Peyer's patch (tissue), 4 donors: Measurements from ENCODE around the gene CD40. TPM values are rescaled to one million over a fixed set of nuclear protein-coding genes. Genes with fewer than 3 reads are reported as not detected.

Source experiments
- DNase-seq, 3 donors: peaks; one replicate each; pipeline ENCODE4 v3.0.0-alpha.2; 2017 to 2019
- H3K27ac ChIP-seq, 4 donors: fragments of 200-600 bp; sonication (generic); one replicate each; pipeline ENCODE4 v1.5.1; 2016 to 2019
- H3K27me3 ChIP-seq, 2 donors: fragments of 200-600 bp; sonication (generic); one replicate each; pipeline ENCODE4 v1.5.1; 2019
- H3K36me3 ChIP-seq, 3 donors: fragments of 200-600 bp; sonication (generic); one replicate each; pipeline ENCODE4 v1.5.1; 2016 to 2019
- H3K4me1 ChIP-seq, 4 donors: fragments of 200-600 bp; sonication (generic); one replicate each; pipeline ENCODE4 v1.5.1; 2016 to 2019
- H3K4me3 ChIP-seq, 4 donors: fragments of 200-600 bp; sonication (generic); 1 replicate in 3 of 4; 2 replicates in 1 of 4; pipeline ENCODE4 v1.5.1; 2016 to 2019; ENCODE audit warnings: mild to moderate bottlenecking in 1 of 4
- H3K9me3 ChIP-seq, 4 donors: fragments of 200-600 bp; sonication (generic); one replicate each; pipeline ENCODE4 v1.5.1; 2016 to 2019; ENCODE audit warnings: mild to moderate bottlenecking in 1 of 4
- POLR2A ChIP-seq, 2 donors: fragments of 450-650 bp; IDR thresholded peaks; one replicate each; pipeline ENCODE4 v1.5.1; 2017; ENCODE audit warnings: antibody characterized with exemption in 2 of 2, mild to moderate bottlenecking in 2 of 2, moderate library complexity in 2 of 2
- total RNA-seq, 4 donors: library from RNA; depleted of rRNA; stranded (reverse); fragments of >200 nt; gene quantifications; one replicate each; pipeline ENCODE4 v1.1.0, GENCODE V29; 2016
- TF ChIP-seq, protein P1 (sequence below), 6 experiments: fragments of 450-650 bp in 4 of 6; fragments of 200-600 bp in 2 of 6; sonication (generic) in 1 of 6; IDR thresholded peaks; one replicate each; pipeline ENCODE4 v1.5.1; 2017 to 2019; ENCODE audit warnings: antibody characterized with exemption in 6 of 6, mild to moderate bottlenecking in 3 of 6, moderate library complexity in 1 of 6

The CD40 gene
- total RNA-seq, 4 donors from 2014 or later, result 1.6 to 17.6 (median 9.3) TPM

DNA sequence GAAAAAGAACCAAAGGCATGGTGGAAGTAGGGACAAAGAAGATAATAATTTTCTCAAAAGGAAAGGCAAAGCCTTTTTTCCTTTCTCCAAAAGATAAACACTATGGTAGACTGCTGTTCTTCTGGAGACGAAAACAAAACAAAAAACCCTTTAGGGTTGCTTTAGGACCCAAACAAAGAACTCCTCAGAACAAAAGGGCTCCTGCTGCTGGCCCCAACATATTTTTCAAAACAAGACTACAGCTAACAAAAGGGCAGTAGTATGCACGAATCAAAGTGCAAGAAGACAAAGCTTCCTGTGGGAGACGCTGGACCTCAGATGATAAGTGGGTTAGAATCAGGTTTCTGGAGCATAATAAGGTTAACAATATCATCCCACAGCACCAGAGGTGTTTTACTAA is 44.1 kb upstream of the CD40 start:
- H3K36me3 ChIP-seq, result peaks cover 0 to 57% (median 2%) of the 10 kb centered on the region in 3 donors
- no peaks in the 10 kb centered on the region for H3K9me3 ChIP-seq
- no peak overlapping the region for H3K4me3 ChIP-seq
- TF ChIP-seq, protein P1, sequence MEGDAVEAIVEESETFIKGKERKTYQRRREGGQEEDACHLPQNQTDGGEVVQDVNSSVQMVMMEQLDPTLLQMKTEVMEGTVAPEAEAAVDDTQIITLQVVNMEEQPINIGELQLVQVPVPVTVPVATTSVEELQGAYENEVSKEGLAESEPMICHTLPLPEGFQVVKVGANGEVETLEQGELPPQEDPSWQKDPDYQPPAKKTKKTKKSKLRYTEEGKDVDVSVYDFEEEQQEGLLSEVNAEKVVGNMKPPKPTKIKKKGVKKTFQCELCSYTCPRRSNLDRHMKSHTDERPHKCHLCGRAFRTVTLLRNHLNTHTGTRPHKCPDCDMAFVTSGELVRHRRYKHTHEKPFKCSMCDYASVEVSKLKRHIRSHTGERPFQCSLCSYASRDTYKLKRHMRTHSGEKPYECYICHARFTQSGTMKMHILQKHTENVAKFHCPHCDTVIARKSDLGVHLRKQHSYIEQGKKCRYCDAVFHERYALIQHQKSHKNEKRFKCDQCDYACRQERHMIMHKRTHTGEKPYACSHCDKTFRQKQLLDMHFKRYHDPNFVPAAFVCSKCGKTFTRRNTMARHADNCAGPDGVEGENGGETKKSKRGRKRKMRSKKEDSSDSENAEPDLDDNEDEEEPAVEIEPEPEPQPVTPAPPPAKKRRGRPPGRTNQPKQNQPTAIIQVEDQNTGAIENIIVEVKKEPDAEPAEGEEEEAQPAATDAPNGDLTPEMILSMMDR (IDR thresholded peaks at IDR 0.05), result no peak
- TF ChIP-seq POLR2A (IDR thresholded peaks at IDR 0.05), result no peak
- H3K27me3 ChIP-seq, result no peaks in the 10 kb centered on the region
- H3K4me1 ChIP-seq, result no peaks in the 10 kb centered on the region
- no peak for DNase-seq
- no peak overlapping the region for H3K27ac ChIP-seq

DNA sequence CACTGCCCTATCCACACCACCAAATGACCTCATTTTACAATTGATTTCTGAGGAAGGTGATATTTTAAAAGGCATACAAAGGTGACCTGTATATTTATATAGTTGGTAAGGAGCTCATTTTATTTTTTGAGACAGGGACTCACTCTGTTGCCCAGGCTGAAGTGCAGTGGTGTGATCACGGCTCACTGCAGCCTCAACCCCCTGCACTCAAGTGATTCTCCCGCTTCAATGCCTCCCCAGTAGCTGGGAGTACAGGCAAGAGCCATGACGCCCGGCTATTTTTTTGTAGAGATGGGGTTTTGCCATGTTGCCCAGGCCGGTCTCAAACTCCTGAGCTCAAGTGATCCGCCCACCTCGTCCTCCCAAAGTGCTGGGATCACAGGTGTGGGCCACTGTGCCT is 41.3 kb upstream of the CD40 start:
- Histone ChIP-seq H3K27me3 (no peaks in the 10 kb centered on the region), H3K4me3 (no peak overlapping the region), H3K4me1 (no peaks in the 10 kb centered on the region), H3K36me3 (peaks cover 0 to 48% (median 0%) of the 10 kb centered on the region in 3 donors), H3K9me3 (no peaks in the 10 kb centered on the region), H3K27ac (no peak overlapping the region)
- DNase-seq, result no peak
- TF ChIP-seq POLR2A (IDR thresholded peaks at IDR 0.05), result no peak
- TF ChIP-seq, protein P1 (IDR thresholded peaks at IDR 0.05), result no peak

DNA sequence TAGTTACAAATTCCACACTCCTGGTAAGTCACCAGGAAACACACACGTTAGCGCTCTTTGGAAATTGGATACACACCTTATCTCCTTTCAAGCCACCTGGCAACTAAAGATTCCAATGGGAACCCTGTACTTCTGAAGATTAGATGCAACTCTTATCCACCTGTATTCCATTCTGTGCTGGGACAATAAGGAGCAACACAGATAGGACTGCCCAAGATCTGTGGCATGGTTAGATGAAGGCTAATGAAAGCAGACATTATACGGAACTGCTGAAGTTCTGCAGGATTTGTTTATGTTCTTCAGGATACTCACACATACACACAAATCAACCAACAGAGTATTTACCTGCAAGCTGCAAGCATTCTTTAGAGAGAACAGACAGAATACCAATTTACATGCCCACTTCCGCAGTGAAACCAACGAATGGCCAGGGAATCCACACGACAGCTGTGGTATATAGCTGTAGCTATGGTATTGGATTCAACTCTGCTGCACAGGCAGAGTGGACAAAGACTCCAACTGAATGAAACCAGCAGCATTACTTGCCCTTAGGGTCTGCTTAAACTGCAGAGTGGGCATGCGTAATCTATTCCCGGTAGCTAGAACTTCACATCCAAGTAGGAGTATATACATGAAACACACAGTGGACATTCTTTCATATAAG is 40.3 kb upstream of the CD40 start:
- DNase-seq, result no peak
- H3K9me3 ChIP-seq, result no peaks in the 10 kb centered on the region
- H3K4me3 ChIP-seq, result no peak overlapping the region
- H3K27ac ChIP-seq, result no peak overlapping the region
- H3K27me3 ChIP-seq, result no peaks in the 10 kb centered on the region
- H3K36me3 ChIP-seq, result peaks cover 0 to 48% (median 0%) of the 10 kb centered on the region in 3 donors
- peaks cover 0 to 5% (median under 1%) of the 10 kb centered on the region in 4 donors for H3K4me1 ChIP-seq
- TF ChIP-seq, protein P1 (IDR thresholded peaks at IDR 0.05), result no peak
- no peak for TF ChIP-seq POLR2A (IDR thresholded peaks at IDR 0.05)

DNA sequence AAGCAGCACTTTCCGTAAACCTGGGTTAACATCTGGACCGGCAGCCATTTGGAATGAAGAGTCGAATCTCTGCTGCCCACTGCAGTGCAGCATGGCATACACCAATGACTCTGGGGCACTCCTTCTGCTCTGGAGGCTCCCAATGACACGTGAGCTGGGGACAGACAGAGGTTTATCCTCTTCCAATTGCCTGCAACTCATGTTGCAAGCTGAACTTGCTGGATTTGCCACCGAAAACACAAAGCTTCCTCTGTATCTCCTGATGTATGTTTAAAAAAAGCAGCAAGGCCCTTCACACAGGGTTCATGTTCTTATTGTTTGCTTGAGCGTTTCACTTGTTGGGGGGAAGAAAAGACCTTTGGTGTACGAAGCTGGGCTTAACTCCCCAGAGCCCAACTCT is 39.2 kb upstream of the CD40 start:
- DNase-seq, result no peak
- no peak for TF ChIP-seq POLR2A (IDR thresholded peaks at IDR 0.05)
- TF ChIP-seq, protein P1 (IDR thresholded peaks at IDR 0.05), result no peak
- Histone ChIP-seq H3K27me3 (no peaks in the 10 kb centered on the region), H3K36me3 (peaks cover 0 to 44% (median 0%) of the 10 kb centered on the region in 3 donors), H3K27ac (no peak overlapping the region), H3K4me3 (no peak overlapping the region), H3K4me1 (peaks cover 0 to 15% (median 3%) of the 10 kb centered on the region in 4 donors), H3K9me3 (no peaks in the 10 kb centered on the region)

DNA sequence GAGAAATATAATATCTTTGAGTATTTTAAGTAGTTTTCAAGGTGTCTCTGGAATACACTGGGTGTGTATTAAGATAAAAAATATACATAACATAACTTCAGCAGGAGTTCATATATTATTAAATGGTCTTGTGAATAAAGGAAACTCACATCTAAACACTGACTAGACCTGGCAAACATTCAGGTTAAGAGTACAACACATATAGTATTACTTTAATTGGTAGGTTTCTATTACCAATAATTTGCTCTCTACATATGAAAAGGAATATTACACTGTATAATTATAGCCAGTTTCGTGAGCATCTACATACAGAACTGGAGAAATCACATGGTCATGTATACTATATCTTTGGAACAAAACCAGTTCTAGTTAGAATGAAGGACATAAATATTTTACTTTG is 37.0 kb upstream of the CD40 start:
- Histone ChIP-seq H3K27me3 (no peaks in the 10 kb centered on the region), H3K27ac (no peak overlapping the region), H3K36me3 (peaks cover 0 to 26% (median 0%) of the 10 kb centered on the region in 3 donors), H3K4me1 (peaks cover 0 to 31% (median 6%) of the 10 kb centered on the region in 4 donors), H3K9me3 (no peaks in the 10 kb centered on the region), H3K4me3 (no peak overlapping the region)
- TF ChIP-seq POLR2A (IDR thresholded peaks at IDR 0.05), result no peak
- TF ChIP-seq, protein P1 (IDR thresholded peaks at IDR 0.05), result no peak
- no peak for DNase-seq
